HEK293T (cell line): ENCODE results near the gene ATP9B.

ENCODE experiments used
- CTCF ChIA-PET: fragments of 350-600 bp; formaldehyde crosslinking; extraction: SDS; loops from one replicate; lab custom pipeline; 2021; ENCODE audit warnings: antibody characterized with exemption, inconsistent platforms; lab: Yijun Ruan, JAX
- POLR2A ChIA-PET: fragments of 350-600 bp; formaldehyde crosslinking; extraction: SDS; loops from one replicate; lab custom pipeline; 2020; ENCODE audit warnings: antibody characterized with exemption, inconsistent platforms; lab: Yijun Ruan, JAX
- DNase-seq: peaks from one replicate; pipeline ENCODE4 v3.0.0; 2012; ENCODE audit warnings: mixed read lengths; ENCODE audit errors: extremely low spot score
- ARNT ChIP-seq: fragments of 450-650 bp; IDR thresholded peaks from 2 replicates; pipeline ENCODE4 v1.6.1; 2017; ENCODE audit warnings: mild to moderate bottlenecking
- BHLHE40 ChIP-seq: fragments of 450-650 bp; IDR thresholded peaks from 2 replicates; pipeline ENCODE4 v1.6.1; 2016; ENCODE audit warnings: mild to moderate bottlenecking, moderate library complexity, borderline replicate concordance
- CTBP1 ChIP-seq: fragments of 450-650 bp; IDR thresholded peaks from 2 replicates; pipeline ENCODE4 v1.6.1; 2016; ENCODE audit warnings: borderline replicate concordance
- ELF4 ChIP-seq: fragments of 450-650 bp; IDR thresholded peaks from 2 replicates; pipeline ENCODE4 v1.6.1; 2017; ENCODE audit warnings: antibody characterized with exemption
- FOXA1 ChIP-seq: fragments of 450-650 bp; IDR thresholded peaks from 2 replicates; pipeline ENCODE4 v1.6.1; 2016; ENCODE audit warnings: mild to moderate bottlenecking
- FOXK2 ChIP-seq: fragments of 450-650 bp; IDR thresholded peaks from 2 replicates; pipeline ENCODE4 v1.6.1; 2016; ENCODE audit warnings: mild to moderate bottlenecking
- FOXM1 ChIP-seq: fragments of 450-650 bp; IDR thresholded peaks from 2 replicates; pipeline ENCODE4 v1.6.1; 2017; ENCODE audit warnings: mild to moderate bottlenecking, borderline replicate concordance
- HDGF ChIP-seq: fragments of 450-650 bp; IDR thresholded peaks from 2 replicates; pipeline ENCODE4 v1.6.1; 2017; ENCODE audit warnings: antibody characterized with exemption, borderline replicate concordance
- L3MBTL2 ChIP-seq: fragments of 450-650 bp; conservative IDR thresholded peaks from 2 replicates; pipeline ENCODE4 v1.6.1; 2016; ENCODE audit warnings: mild to moderate bottlenecking
- LEF1 ChIP-seq: fragments of 450-650 bp; IDR thresholded peaks from 2 replicates; pipeline ENCODE4 v1.6.1; 2017; ENCODE audit warnings: mild to moderate bottlenecking, borderline replicate concordance
- NFRKB ChIP-seq: fragments of 450-650 bp; IDR thresholded peaks from 2 replicates; pipeline ENCODE4 v1.6.1; 2016; ENCODE audit warnings: mild to moderate bottlenecking, moderate library complexity
- SP1 ChIP-seq: fragments of 450-650 bp; IDR thresholded peaks from 2 replicates; pipeline ENCODE4 v1.6.1; 2017
- SUZ12 ChIP-seq: fragments of 450-650 bp; IDR thresholded peaks from 2 replicates; pipeline ENCODE4 v1.6.1; 2016; ENCODE audit warnings: mild to moderate bottlenecking
- TARDBP ChIP-seq: fragments of 450-650 bp; IDR thresholded peaks from 2 replicates; pipeline ENCODE4 v1.6.1; 2016
- ZNF384 ChIP-seq: fragments of 450-650 bp; IDR thresholded peaks from 2 replicates; pipeline ENCODE4 v1.6.1; 2016
- TF ChIP-seq, protein P1 (sequence below): fragments of 450-650 bp; IDR thresholded peaks from 2 replicates; pipeline ENCODE4 v1.6.1; 2016

ATP9B gene

DNA sequence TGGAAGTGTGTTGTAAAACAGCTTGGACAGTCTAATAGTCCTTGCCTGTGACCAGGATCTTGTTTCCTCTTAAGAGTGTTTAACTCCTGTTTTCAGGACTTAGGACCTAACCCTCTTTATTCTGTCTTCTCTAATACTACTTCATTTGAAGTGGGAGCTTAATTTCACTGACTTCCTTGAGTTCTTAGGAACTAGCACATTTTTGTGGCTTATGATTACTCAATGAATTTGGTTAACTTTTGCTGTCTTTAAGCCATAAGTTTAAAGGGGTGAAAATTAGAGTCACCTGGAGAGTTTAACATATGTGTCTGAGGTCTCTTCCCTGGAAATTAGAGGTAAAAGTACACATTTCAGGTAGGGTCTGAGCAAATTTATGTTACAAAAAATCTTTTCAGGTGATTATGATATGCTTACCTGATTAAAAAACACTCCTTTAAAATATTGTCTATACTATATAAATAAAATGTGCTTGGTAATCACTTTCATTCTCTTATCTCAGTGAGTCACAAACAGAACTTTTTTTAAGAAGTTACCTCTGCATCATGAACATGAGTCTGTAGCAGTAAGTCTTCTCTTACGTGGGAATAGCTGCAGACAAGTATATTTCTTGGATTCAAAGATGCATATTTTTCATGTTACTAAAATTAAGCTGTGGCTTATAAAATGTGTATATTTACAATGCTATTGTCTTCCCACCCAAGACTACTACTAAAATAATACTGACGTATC lies 52.7 kb downstream of the ATP9B start:
- DNase-seq: no peak

DNA sequence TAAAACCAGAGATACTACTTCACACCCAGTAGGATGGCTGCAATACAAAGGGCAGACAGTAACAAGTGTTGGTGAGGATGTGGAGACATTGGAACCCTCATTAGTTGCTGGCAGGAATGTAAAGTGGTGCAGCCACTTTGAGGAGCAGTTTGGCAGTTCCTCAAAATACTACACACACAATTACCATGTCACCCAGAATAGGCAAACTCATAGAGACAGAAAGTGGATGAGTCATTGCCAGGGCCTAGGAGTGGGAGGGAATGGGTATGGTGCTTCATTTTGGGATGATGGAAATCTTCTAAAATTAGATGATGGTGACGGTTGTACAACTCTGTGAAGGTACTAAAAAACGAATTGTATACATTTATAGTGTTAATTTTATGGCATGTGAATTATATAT lies 54.8 kb downstream of the ATP9B start:
- no peak for TF ChIP-seq CTBP1
- no peak for TF ChIP-seq HDGF
- TF ChIP-seq FOXK2: no peak
- no peak for TF ChIP-seq FOXA1
- no peak for TF ChIP-seq SP1
- no peak for TF ChIP-seq L3MBTL2
- no peak for TF ChIP-seq LEF1
- TF ChIP-seq ARNT: no peak
- no peak for TF ChIP-seq ELF4
- TF ChIP-seq TARDBP: no peak
- TF ChIP-seq SUZ12: no peak
- TF ChIP-seq NFRKB: no peak
- TF ChIP-seq, protein P1, sequence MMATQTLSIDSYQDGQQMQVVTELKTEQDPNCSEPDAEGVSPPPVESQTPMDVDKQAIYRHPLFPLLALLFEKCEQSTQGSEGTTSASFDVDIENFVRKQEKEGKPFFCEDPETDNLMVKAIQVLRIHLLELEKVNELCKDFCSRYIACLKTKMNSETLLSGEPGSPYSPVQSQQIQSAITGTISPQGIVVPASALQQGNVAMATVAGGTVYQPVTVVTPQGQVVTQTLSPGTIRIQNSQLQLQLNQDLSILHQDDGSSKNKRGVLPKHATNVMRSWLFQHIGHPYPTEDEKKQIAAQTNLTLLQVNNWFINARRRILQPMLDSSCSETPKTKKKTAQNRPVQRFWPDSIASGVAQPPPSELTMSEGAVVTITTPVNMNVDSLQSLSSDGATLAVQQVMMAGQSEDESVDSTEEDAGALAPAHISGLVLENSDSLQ: no peak
- TF ChIP-seq BHLHE40: no peak
- no peak for TF ChIP-seq FOXM1
- TF ChIP-seq ZNF384: no peak
- ChIA-PET CTCF (no interaction called here), POLR2A (no interaction called here)
- DNase-seq: no peak

More for the DNA sequence above, 52.7 kb downstream of the ATP9B start:
- ChIA-PET CTCF (no interaction called here), POLR2A (no interaction called here)
- TF ChIP-seq SUZ12 (no peak), ELF4 (no peak), NFRKB (no peak), SP1 (no peak), LEF1 (no peak), HDGF (no peak), L3MBTL2 (no peak), FOXA1 (no peak), BHLHE40 (no peak), FOXM1 (no peak)
- TF ChIP-seq, protein P1: no peak

DNA sequence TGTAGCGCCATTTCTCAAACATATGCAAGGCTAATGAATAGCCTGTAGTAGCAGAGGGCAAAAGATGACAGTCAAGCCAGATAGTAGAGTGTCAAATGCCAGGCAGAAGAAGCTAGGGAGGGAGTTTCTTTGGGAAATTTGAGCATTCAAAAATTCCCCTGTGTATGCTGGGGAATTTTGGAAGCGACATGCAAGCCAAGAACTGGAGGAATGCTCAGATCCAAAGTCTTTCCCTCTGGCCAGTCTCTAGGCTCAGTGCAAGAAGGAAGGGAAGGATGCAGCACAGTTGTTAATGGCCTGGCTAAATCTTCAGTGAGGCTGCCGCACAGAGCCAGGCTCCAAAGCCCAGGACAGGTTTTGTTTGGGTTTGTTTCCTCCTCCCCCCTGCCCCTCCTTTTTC lies 59.9 kb downstream of the ATP9B start:
- CTCF ChIA-PET: interaction anchor here (0.6 kb wide), 1 partner anchor 19 kb away, joined by 3 read pairs; no protein-coding TSS in a partner anchor
- POLR2A ChIA-PET: no interaction called here
- TF ChIP-seq LEF1: no peak
- no peak for TF ChIP-seq FOXM1
- DNase-seq: no peak

DNA sequence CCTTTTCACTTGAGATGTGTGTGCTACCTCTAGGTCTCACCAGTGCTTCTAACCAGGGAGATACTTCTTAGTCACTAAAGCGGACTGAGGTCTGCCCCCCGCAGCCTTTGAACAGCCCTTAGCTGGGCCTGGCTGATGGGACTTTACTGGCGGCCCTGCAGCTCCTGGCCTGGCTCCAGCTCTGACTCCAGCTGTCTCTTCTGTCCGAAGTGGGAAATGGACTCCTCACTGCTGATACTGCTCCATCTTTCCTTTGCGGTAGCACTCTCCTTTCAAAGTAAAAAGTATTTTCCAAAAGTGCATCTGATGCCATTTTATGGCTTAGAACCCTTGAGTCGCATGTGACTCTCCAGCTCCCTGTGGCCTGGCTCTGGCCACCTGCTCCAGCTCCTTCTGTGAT lies 64.5 kb downstream of the ATP9B start:
- ChIA-PET CTCF (no interaction called here), POLR2A (no interaction called here)
- TF ChIP-seq ZNF384 (no peak), CTBP1 (no peak), ARNT (no peak)
- TF ChIP-seq, protein P1: no peak
- no peak for DNase-seq

DNA sequence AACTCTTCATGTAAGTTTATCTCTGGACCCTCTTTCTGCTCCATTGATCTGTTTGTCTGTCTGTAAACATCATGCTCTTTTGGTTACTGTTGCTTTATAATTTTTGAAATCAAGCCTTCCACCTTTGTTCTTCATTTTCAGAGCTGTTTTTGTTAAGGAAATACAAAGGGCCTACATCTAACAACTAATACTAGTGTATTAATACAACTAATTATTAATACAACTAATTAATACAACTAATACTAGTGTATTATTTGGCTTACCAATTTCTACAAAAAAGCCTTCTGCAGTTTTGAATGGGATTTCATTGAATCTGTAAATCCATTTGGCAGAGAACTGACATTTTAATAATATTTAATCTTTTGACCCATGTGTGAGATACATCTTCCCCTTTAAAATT lies 66.7 kb downstream of the ATP9B start:
- POLR2A ChIA-PET: no interaction called here
- DNase-seq: no peak
- CTCF ChIA-PET: no interaction called here
- no peak for TF ChIP-seq CTBP1
- no peak for TF ChIP-seq SP1
- no peak for TF ChIP-seq TARDBP
- TF ChIP-seq ZNF384: no peak
- TF ChIP-seq FOXM1: no peak
- TF ChIP-seq NFRKB: no peak
- TF ChIP-seq, protein P1: no peak
- TF ChIP-seq L3MBTL2: no peak
- no peak for TF ChIP-seq FOXA1
- TF ChIP-seq FOXK2: no peak
- TF ChIP-seq BHLHE40: no peak
- no peak for TF ChIP-seq LEF1
- TF ChIP-seq ELF4: no peak
- no peak for TF ChIP-seq HDGF

DNA sequence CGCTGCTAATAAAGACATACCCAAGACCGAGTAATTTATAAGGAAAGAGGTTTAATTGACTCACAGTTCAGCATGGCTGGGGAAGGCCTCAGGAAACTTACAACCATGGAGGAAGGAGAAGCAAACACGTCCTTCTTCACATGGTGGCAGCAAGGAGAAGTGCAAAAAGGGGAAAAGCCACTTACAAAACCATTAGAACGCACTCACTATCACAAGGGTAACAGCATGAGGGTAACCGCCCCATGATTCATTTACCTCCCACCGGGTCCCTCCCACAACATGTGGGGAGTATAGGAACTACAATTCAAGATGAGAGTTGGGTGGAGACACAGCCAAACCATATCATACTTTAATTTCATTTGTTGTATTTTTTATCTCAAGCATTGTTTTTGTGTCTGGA lies 67.5 kb downstream of the ATP9B start:
- ChIA-PET CTCF (no interaction called here), POLR2A (no interaction called here)
- DNase-seq: no peak
- no peak for TF ChIP-seq ARNT
- TF ChIP-seq FOXA1: no peak
- TF ChIP-seq ZNF384: no peak
- TF ChIP-seq HDGF: no peak
- no peak for TF ChIP-seq LEF1
- TF ChIP-seq SUZ12: no peak
- no peak for TF ChIP-seq TARDBP
- no peak for TF ChIP-seq FOXK2
- no peak for TF ChIP-seq ELF4
- no peak for TF ChIP-seq SP1
- TF ChIP-seq, protein P1: no peak
- TF ChIP-seq L3MBTL2: no peak
- TF ChIP-seq NFRKB: no peak
- TF ChIP-seq BHLHE40: no peak
